ENCODE measurements around the gene MYO5A. TPM values are rescaled to one million over a fixed set of nuclear protein-coding genes. Genes with fewer than 3 reads are reported as not detected.

Gene MYO5A
- total and polyA plus RNA-seq, 10 of the 15 experiments (the other 5 are each of a cell fraction or from before 2014, with no cell fraction given): 4.2 to 42.9 (median 31.1) TPM

DNA sequence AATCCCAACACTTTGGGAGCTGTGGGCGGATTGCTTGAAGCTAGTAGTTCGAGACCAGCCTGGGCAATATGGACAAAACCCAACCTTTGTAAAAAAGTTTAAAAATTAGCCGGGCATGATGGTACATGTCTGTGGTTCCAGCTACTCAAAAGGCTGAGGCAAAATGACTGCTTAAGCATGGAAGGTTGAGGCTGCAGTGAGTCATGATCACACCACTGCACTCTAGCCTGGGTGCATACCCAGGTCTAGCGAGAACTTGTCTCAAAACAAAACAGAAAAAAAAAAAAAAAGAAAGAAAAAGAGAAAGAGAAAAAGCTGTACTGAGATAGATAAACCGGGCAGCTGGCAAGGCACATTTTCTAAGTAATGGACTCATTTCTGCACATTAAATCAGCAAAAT is 29.5 kb upstream of the MYO5A start:
- Histone ChIP-seq H3K9ac (ENCODE audit: control insufficient read depth, insufficient read depth, low read length) (peak overlapping the region; percentile 49), H3K4me3 (peak overlapping the region; percentile 50; the same call in 1 of the 2 replicates), H3K36me3 (ENCODE audit: control insufficient read depth in 2 of 2, insufficient read depth in 2 of 2, low read length in 1 of 2) (peaks cover 4 to 8% of the 10 kb centered on the region in 2 experiments), H3K79me2 (ENCODE audit: control insufficient read depth, insufficient read depth, low read length) (peaks cover 94% of the 10 kb centered on the region), H3K27me3 (replicated peaks in 1 of 2; ENCODE audit: control insufficient read depth in 2 of 2, insufficient read depth in 2 of 2, low read length in 1 of 2) (no peaks in the 10 kb centered on the region), H3K9me3 (replicated peaks; ENCODE audit: control insufficient read depth, insufficient read depth, low read length) (no peaks in the 10 kb centered on the region; the same call in 2 of the 3 replicates), H3K27ac (ENCODE audit: control insufficient read depth, insufficient read depth) (peak overlapping the region; percentile 85), H4K20me1 (ENCODE audit: control insufficient read depth, insufficient read depth) (no peaks in the 10 kb centered on the region), H2AFZ (ENCODE audit: control insufficient read depth, low read depth, low read length) (no peak overlapping the region), H3K4me2 (ENCODE audit: control insufficient read depth, insufficient read depth) (peak overlapping the region; percentile 90), H3K4me1 (ENCODE audit: control insufficient read depth, insufficient read depth, low read length) (peaks cover 33% of the 10 kb centered on the region)
- RAD21 ChIA-PET (ENCODE audit: unreplicated experiment): interaction anchor here (0.8 to 5.7 kb wide), 7 partner anchors 11 to 296 kb away, joined by 3 to 42 read pairs (median 3); partner anchors contain the start of gene ARPP19
- no TSS peak for BruUV-seq (replicated peaks)
- SMC1A ChIA-PET (ENCODE audit: uncharacterized antibody, unreplicated experiment): interaction anchor here (0.6 to 1.8 kb wide), 11 partner anchors 9 to 227 kb away, joined by 3 to 9 read pairs (median 4); no protein-coding TSS in a partner anchor
- WGBS (ENCODE audit: insufficient coverage, insufficient replicate concordance, low lambda C conversion rate, missing lambda C conversion rate): 0% methylated on average over 4 of the region's 5 CpGs
- CTCF ChIA-PET: interaction anchor here (0.8 to 2.3 kb wide), 9 partner anchors 9 to 374 kb away, joined by 3 to 8 read pairs (median 4); partner anchors contain the start of genes ATOSA and MYO5A
- ATAC-seq (peak; percentile 83), DNase-seq (ENCODE audit: low read depth, low spot score) (peak; percentile 84), FAIRE-seq (peak; percentile 44)
- in situ Hi-C loops (cut with MboI) (no loop called here), intact Hi-C loops (cut with micrococcal nuclease; ENCODE audit: unreplicated experiment) (no loop called here)
- POLR2A ChIA-PET: interaction anchor here (0.6 to 2.1 kb wide), 5 partner anchors 9 to 308 kb away, joined by 3 to 9 read pairs (median 4); no protein-coding TSS in a partner anchor
- TF ChIP-seq, protein P1, sequence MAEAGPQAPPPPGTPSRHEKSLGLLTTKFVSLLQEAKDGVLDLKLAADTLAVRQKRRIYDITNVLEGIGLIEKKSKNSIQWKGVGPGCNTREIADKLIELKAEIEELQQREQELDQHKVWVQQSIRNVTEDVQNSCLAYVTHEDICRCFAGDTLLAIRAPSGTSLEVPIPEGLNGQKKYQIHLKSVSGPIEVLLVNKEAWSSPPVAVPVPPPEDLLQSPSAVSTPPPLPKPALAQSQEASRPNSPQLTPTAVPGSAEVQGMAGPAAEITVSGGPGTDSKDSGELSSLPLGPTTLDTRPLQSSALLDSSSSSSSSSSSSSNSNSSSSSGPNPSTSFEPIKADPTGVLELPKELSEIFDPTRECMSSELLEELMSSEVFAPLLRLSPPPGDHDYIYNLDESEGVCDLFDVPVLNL (IDR thresholded peaks at IDR 0.05; ENCODE audit: low read depth, low read length): no peak
- TF ChIP-seq TAF1 (IDR thresholded peaks at IDR 0.05; ENCODE audit: borderline replicate concordance, low read depth, low read length) (peak; percentile 35; the same call in 1 of the 2 replicates), ETV6 (conservative IDR thresholded peaks at IDR 0.05 in 1 of 2, IDR thresholded peaks at IDR 0.05 in 1 of 2; ENCODE audit: borderline replicate concordance in 1 of 2, low read depth in 1 of 2) (0 out of 4 replicates have a peak, but pooled peaks of 1 of the 2 experiments have one; percentile 9), IKZF2 (IDR thresholded peaks at IDR 0.05) (peak; percentile 38 to 55; a peak in 2 of 4 replicates), ZNF24 (IDR thresholded peaks at IDR 0.05) (no peak), SMAD1 (IDR thresholded peaks at IDR 0.05; ENCODE audit: low read depth, partially characterized antibody) (no peak), GATAD2B (conservative IDR thresholded peaks at IDR 0.05; ENCODE audit: low read depth) (no peak), CHD2 (IDR thresholded peaks at IDR 0.05; ENCODE audit: borderline replicate concordance, low read depth, low read length) (0 out of 2 replicates have a peak, but pooled peaks have one; percentile 16), FOXM1 (IDR thresholded peaks at IDR 0.05; ENCODE audit: low read depth, low read length) (0 out of 2 replicates have a peak, but pooled peaks have one; percentile 17), CREM (IDR thresholded peaks at IDR 0.05; ENCODE audit: low read depth) (peak; percentile 57; the same call in 1 of the 2 replicates), POLR2AphosphoS2 (IDR thresholded peaks at IDR 0.05; ENCODE audit: low read depth, low read length) (no peak), ZBED1 (IDR thresholded peaks at IDR 0.05; ENCODE audit: borderline replicate concordance) (peak; percentile 56; the same call in 1 of the 2 replicates), NR2C2 (IDR thresholded peaks at IDR 0.05; ENCODE audit: borderline replicate concordance, control insufficient read depth, insufficient read length, low read depth) (no peak), CREB1 (IDR thresholded peaks at IDR 0.05; ENCODE audit: low read depth) (peak; percentile 41; the same call in 1 of the 2 replicates), ZNF384 (IDR thresholded peaks at IDR 0.05; ENCODE audit: borderline replicate concordance, low read depth, low read length) (peak; percentile 74; the same call in 1 of the 2 replicates), IRF4 (IDR thresholded peaks at IDR 0.05; ENCODE audit: low read depth, low read length) (0 out of 2 replicates have a peak, but pooled peaks have one; percentile 34), SIX5 (IDR thresholded peaks at IDR 0.05; ENCODE audit: low read depth, low read length, severe bottlenecking) (no peak), GABPA (IDR thresholded peaks at IDR 0.05; ENCODE audit: low read depth) (no peak), BHLHE40 (IDR thresholded peaks at IDR 0.05; ENCODE audit: borderline replicate concordance in 1 of 2, low read depth in 2 of 2, low read length in 1 of 2) (peak in 1 of 2 experiments; percentile 55; a peak in 1 of 4 replicates), MTA2 (IDR thresholded peaks at IDR 0.05; ENCODE audit: low read depth) (peak; percentile 52; the same call in 1 of the 2 replicates), ZNF207 (IDR thresholded peaks at IDR 0.05; ENCODE audit: borderline replicate concordance) (no peak)
- TF ChIP-seq, protein P2, sequence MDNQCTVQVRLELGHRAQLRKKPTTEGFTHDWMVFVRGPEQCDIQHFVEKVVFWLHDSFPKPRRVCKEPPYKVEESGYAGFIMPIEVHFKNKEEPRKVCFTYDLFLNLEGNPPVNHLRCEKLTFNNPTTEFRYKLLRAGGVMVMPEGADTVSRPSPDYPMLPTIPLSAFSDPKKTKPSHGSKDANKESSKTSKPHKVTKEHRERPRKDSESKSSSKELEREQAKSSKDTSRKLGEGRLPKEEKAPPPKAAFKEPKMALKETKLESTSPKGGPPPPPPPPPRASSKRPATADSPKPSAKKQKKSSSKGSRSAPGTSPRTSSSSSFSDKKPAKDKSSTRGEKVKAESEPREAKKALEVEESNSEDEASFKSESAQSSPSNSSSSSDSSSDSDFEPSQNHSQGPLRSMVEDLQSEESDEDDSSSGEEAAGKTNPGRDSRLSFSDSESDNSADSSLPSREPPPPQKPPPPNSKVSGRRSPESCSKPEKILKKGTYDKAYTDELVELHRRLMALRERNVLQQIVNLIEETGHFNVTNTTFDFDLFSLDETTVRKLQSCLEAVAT (IDR thresholded peaks at IDR 0.05): peak; percentile 50; the same call in 1 of the 2 replicates
